Measurements from ENCODE around the gene BLOC1S4.

The BLOC1S4 gene

DNA sequence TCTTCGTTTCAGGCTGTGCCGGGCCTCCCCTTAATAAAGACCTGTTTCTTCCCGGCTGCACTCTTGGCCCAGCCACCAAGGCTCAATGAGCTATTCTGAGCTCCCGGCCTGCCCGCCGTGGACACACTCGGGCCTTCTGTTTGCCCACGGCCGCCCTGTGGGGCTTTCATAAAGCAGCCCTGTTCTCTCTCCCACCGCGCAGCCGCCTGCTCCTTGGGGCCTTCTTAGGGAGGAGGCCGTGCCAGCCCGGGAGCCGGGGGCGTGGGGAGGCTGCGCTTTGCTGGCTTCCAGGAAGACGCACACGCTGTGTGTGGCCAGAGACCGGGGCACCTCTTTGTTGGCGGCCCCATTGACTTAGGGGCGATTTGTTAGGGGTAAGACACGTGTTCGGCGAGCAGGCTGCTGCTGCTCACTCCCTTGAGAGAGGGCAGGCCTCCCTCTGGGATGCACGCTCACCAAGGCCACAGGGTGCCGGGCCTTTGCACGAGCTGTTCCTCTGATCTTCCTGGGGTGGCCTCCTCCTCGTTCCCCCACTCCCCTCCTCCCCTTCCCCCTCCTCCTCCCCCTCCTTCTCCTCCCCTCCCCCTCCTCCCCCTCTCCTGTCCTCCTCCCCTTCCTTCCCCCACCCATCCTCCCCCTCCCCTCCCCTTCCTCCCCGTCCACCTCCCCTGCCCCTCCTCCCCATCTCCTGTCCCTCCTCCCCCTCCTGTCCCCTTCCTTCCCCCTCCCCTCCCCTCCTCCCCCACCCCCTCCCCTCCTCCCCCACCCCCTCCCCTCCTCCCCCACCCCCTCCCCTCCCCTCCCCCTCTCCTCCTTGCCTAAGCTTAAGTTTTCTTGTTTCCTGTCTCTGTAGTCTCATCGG lies 11.3 kb downstream of the BLOC1S4 start:
- H3K27me3 ChIP-seq = no peaks in the 10 kb centered on the region
- intact Hi-C loops (cut with DNase I; ENCODE audit: low total_unique reads) = no loop called here
- peak overlapping the region in 1 of 2 donors; percentile 17 for H3K4me3 ChIP-seq
- H3K36me3 ChIP-seq = no peaks in the 10 kb centered on the region
- peak in 1 of 2 donors; percentile 68 for DNase-seq
- H3K27ac ChIP-seq = peak overlapping the region; percentile 25 to 60
- no peaks in the 10 kb centered on the region for H3K9me3 ChIP-seq
- TF ChIP-seq, protein P1, sequence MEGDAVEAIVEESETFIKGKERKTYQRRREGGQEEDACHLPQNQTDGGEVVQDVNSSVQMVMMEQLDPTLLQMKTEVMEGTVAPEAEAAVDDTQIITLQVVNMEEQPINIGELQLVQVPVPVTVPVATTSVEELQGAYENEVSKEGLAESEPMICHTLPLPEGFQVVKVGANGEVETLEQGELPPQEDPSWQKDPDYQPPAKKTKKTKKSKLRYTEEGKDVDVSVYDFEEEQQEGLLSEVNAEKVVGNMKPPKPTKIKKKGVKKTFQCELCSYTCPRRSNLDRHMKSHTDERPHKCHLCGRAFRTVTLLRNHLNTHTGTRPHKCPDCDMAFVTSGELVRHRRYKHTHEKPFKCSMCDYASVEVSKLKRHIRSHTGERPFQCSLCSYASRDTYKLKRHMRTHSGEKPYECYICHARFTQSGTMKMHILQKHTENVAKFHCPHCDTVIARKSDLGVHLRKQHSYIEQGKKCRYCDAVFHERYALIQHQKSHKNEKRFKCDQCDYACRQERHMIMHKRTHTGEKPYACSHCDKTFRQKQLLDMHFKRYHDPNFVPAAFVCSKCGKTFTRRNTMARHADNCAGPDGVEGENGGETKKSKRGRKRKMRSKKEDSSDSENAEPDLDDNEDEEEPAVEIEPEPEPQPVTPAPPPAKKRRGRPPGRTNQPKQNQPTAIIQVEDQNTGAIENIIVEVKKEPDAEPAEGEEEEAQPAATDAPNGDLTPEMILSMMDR (IDR thresholded peaks at IDR 0.05) = no peak
- peaks cover 0 to 14% (median 5%) of the 10 kb centered on the region in 4 donors for H3K4me1 ChIP-seq

DNA sequence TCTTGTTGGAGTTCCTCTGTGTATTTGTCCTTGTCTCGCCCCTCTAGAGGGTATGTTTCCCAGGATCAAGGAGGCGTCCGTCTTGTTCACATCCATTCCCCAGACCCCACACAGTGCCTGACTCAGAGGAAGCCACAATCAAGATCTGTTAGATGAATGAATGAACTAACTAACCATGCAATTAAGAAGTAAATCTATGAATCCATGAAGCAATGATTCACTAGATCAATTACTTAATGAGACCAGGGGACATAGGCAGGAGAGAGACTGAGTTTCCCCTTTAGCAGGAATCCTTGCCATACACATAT lies 11.9 kb downstream of the BLOC1S4 start:
- Histone ChIP-seq H3K27me3 (no peaks in the 10 kb centered on the region), H3K9me3 (no peaks in the 10 kb centered on the region), H3K4me3 (no peak overlapping the region), H3K27ac (no peak overlapping the region), H3K36me3 (no peaks in the 10 kb centered on the region), H3K4me1 (peaks cover 0 to 20% (median 11%) of the 10 kb centered on the region in 4 donors)
- no peak for DNase-seq
- intact Hi-C loops (cut with DNase I; ENCODE audit: low total_unique reads) = no loop called here
- TF ChIP-seq, protein P1 (IDR thresholded peaks at IDR 0.05) = no peak

DNA sequence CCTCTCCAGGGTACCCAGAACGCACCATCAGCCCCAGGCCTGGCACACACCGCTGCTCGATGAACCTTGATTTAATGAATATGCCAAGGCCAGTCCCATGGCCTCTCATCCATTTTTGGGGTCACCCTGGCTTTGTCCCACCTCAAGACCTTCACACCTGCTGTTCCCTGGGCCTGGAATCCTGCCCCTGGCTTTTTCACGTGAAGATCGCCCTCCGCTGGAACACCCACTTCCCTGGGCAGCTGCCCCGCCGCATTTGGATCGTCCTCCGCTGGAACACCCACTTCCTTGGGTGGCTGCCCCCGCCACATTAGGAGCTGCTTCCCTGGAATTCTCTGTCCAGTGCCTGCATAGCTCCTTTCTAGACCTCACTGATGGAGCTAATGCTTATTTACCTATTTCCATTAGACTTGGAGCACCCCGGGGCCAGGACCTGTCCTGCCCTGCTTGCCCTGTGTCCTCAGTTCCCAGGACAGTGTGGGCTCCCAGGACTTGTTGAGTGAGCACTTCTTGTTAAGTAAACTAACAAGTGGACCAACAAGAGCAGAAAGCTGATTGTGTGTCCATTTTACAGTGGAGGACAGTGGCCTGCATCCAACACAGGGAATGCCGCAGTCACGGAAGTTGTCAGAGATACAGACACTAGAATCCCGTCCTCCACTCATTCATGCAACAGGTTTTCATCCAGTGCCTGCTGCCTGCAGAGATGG lies 12.5 kb downstream of the BLOC1S4 start:
- Histone ChIP-seq H3K27me3 (no peaks in the 10 kb centered on the region), H3K4me1 (peaks cover 0 to 26% (median 15%) of the 10 kb centered on the region in 4 donors), H3K4me3 (no peak overlapping the region), H3K36me3 (no peaks in the 10 kb centered on the region), H3K9me3 (no peaks in the 10 kb centered on the region), H3K27ac (no peak overlapping the region)
- DNase-seq = no peak
- TF ChIP-seq, protein P1 (IDR thresholded peaks at IDR 0.05) = no peak
- intact Hi-C loops (cut with DNase I; ENCODE audit: low total_unique reads) = no loop called here

DNA sequence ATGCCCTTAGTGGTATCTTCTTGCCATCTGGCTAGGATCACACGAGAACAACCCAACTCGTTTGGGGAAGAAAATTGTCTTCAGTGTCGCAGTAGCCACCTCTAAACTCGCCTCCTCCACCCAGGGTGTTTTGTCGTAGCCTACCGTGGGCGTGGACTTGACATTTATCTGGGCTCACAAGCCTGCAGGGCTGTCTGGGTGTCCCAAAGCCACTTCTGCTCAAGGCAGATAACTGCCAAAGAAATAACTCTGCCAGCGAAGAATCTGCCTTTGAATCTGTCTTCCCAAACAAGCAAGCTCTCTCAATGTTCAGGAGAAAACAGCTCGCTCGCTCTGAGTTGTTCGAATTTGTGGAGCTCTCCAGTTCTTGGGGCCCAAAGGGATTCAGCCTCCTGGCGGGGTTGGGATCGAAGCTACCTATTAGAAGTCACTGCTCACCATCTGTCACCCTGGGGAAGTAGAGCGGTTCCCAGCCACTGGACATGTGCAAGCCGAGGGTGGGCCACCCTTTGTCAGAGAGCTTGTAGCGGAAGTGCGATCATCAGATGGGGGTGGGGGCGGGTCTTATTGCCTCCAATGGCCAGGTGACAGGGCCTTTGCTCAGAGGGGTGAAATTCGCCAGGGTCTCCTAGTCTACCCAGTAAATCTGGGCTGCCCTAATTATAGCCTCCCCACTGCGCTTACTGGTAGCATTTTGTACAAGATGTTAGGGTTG lies 14.8 kb downstream of the BLOC1S4 start:
- Histone ChIP-seq H3K27me3 (no peaks in the 10 kb centered on the region), H3K4me1 (peaks cover 0 to 21% (median 15%) of the 10 kb centered on the region in 4 donors), H3K27ac (peak overlapping the region in 1 of 2 donors; percentile 70), H3K9me3 (no peaks in the 10 kb centered on the region), H3K36me3 (no peaks in the 10 kb centered on the region), H3K4me3 (no peak overlapping the region)
- intact Hi-C loops (cut with DNase I; ENCODE audit: low total_unique reads) = no loop called here
- TF ChIP-seq, protein P1 (IDR thresholded peaks at IDR 0.05) = no peak
- DNase-seq = no peak

DNA sequence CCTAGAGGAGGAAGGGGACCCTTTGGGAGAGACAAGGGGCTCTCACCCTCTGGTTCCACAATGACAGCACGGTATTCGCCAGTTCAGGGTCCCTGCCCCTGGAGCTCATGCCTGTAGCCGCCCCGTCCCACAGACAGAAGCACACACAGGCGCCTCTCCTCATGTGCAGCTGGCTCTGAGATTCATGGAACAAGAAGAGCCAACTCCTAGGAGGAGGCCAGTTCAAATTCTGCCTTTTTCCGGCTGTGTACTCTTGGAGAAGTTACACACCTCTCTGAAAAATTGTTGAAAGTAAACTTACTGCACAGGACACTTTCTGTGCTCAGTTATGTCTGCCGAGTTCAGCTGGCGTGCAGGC lies 15.3 kb downstream of the BLOC1S4 start:
- Histone ChIP-seq H3K4me1 (peaks cover 0 to 21% (median 15%) of the 10 kb centered on the region in 4 donors), H3K4me3 (no peak overlapping the region), H3K27ac (peak overlapping the region in 1 of 2 donors; percentile 70), H3K36me3 (no peaks in the 10 kb centered on the region), H3K27me3 (no peaks in the 10 kb centered on the region), H3K9me3 (no peaks in the 10 kb centered on the region)
- DNase-seq = no peak
- intact Hi-C loops (cut with DNase I; ENCODE audit: low total_unique reads) = no loop called here
- TF ChIP-seq, protein P1 (IDR thresholded peaks at IDR 0.05) = no peak
